Body of pancreas (tissue), 4 donors: ENCODE results near the gene UFSP2. TPM values are rescaled to one million over a fixed set of nuclear protein-coding genes. Genes with fewer than 3 reads are reported as not detected.

Experiments used
- ATAC-seq: fragments of 150-250 bp; one replicate; pipeline ENCODE4 v1.9.1; 2016
- DNase-seq, 4 donors: peaks; one replicate each; pipeline ENCODE4 v3.0.0-alpha.2; 2019
- H3K27ac ChIP-seq, 4 donors: fragments of 200-600 bp; sonication (generic); 1 replicate in 3 of 4; 2 replicates in 1 of 4; pipeline versions ENCODE4 v1.5.1 to v1.6.1; 2016 to 2019; ENCODE audit warnings: mild to moderate bottlenecking in 1 of 4, mixed read lengths in 1 of 4, moderate library complexity in 1 of 4
- H3K27me3 ChIP-seq, 2 donors: fragments of 200-600 bp; sonication (generic); one replicate each; pipeline ENCODE4 v1.6.0; 2016; ENCODE audit warnings: mild to moderate bottlenecking in 1 of 2
- H3K36me3 ChIP-seq, 2 donors: fragments of 200-600 bp; sonication (generic); replicated peaks in 1 of 2; 2 replicates each; pipeline ENCODE4 v1.5.1; 2016; ENCODE audit warnings: low read depth in 2 of 2; ENCODE audit not compliant: insufficient read depth in 1 of 2
- H3K4me1 ChIP-seq: fragments of 200-600 bp; sonication (generic); one replicate; pipeline ENCODE4 v1.6.0; 2016
- H3K4me3 ChIP-seq, 2 donors: fragments of 200-600 bp; sonication (generic); 1 replicate in 1 of 2; 2 replicates in 1 of 2; pipeline ENCODE4 v1.5.1; 2016 to 2019
- H3K9me3 ChIP-seq, 3 donors: fragments of 200-600 bp; sonication (generic); 1 replicate in 2 of 3; 2 replicates in 1 of 3; pipeline ENCODE4 v1.5.1; 2016
- CTCF ChIP-seq, 7 experiments: fragments of 450-650 bp in 4 of 7; fragments of 200-600 bp in 3 of 7; sonication (generic) in 3 of 7; IDR thresholded peaks; one replicate each; pipeline ENCODE4 v1.5.1; 2016 to 2019; ENCODE audit warnings: antibody characterized with exemption in 7 of 7
- POLR2A ChIP-seq, 3 donors: fragments of 450-650 bp; IDR thresholded peaks; one replicate each; pipeline ENCODE4 v1.6.1; 2016; ENCODE audit warnings: antibody characterized with exemption in 3 of 3, mild to moderate bottlenecking in 2 of 3
- WGBS, 2 donors: methylation state at CpG; one replicate each; pipeline ENCODE4 v1.1.5; 2017; 5-methylcytosine and 5-hydroxymethylcytosine counted together
- intact Hi-C: fragments of 100-400 bp; cut with DNase I; formaldehyde crosslinking; loops from one replicate; pipeline ENCODE4 v1.15.1; 2023
- total RNA-seq, 2 donors: library from RNA; depleted of rRNA; stranded (reverse); fragments of >200 nt; gene quantifications; one replicate each; pipeline ENCODE4 v1.1.0, GENCODE V29; 2016

The UFSP2 gene
- total RNA-seq, 2 donors from 2014 or later = 14.8 to 18.5 TPM

- peak overlapping the region; percentile 45 to 77 (median 63) for H3K27ac ChIP-seq
- no peaks in the 10 kb centered on the region for H3K36me3 ChIP-seq
- H3K4me1 ChIP-seq = peaks cover 57% of the 10 kb centered on the region
- intact Hi-C loops = no loop called here
- H3K4me3 ChIP-seq = no peak overlapping the region
- TF ChIP-seq CTCF (IDR thresholded peaks at IDR 0.05) = no peak
- peak in 2 of 3 donors; percentile 24 to 51 for TF ChIP-seq POLR2A (IDR thresholded peaks at IDR 0.05)
- no peaks in the 10 kb centered on the region for H3K9me3 ChIP-seq
- ATAC-seq = peak; percentile 86
- H3K27me3 ChIP-seq = no peaks in the 10 kb centered on the region
- WGBS, 2 donors = 44 to 53% methylated on average over 13 of the region's 13 CpGs
- peak; percentile 72 to 84 (median 80) for DNase-seq
These were observed 46.2 kb downstream of the UFSP2 start for GRCh38 chr4:185379326-185380295.

GRCh38 chr4:185378264-185378663 lies 47.5 kb downstream of the UFSP2 start:
- Histone ChIP-seq H3K9me3 (no peaks in the 10 kb centered on the region), H3K27ac (no peak overlapping the region), H3K4me1 (peaks cover 45% of the 10 kb centered on the region), H3K27me3 (no peaks in the 10 kb centered on the region), H3K36me3 (no peaks in the 10 kb centered on the region), H3K4me3 (no peak overlapping the region)
- intact Hi-C loops = no loop called here
- 81 to 82% methylated on average over 6 of the region's 6 CpGs for WGBS, 2 donors
- DNase-seq = no peak
- no peak for ATAC-seq
- TF ChIP-seq POLR2A (IDR thresholded peaks at IDR 0.05) (no peak), CTCF (IDR thresholded peaks at IDR 0.05) (no peak)

- peaks cover 14% of the 10 kb centered on the region for H3K4me1 ChIP-seq
- no peak overlapping the region for H3K4me3 ChIP-seq
- peaks cover 0 to 1% of the 10 kb centered on the region in 2 donors for H3K36me3 ChIP-seq
- TF ChIP-seq POLR2A (IDR thresholded peaks at IDR 0.05) (no peak), CTCF (IDR thresholded peaks at IDR 0.05) (no peak)
- ATAC-seq (no peak), DNase-seq (no peak)
- 86 to 88% methylated on average over 6 of the region's 6 CpGs for WGBS, 2 donors
- H3K9me3 ChIP-seq = no peaks in the 10 kb centered on the region
- H3K27ac ChIP-seq = no peak overlapping the region
- no peaks in the 10 kb centered on the region for H3K27me3 ChIP-seq
- intact Hi-C loops = no loop called here
These were observed 51.2 kb downstream of the UFSP2 start for GRCh38 chr4:185374573-185374972.

GRCh38 chr4:185374027-185374426 lies 51.7 kb downstream of the UFSP2 start:
- Histone ChIP-seq H3K36me3 (peaks cover 0 to 1% of the 10 kb centered on the region in 2 donors), H3K4me3 (no peak overlapping the region), H3K9me3 (no peaks in the 10 kb centered on the region), H3K27me3 (no peaks in the 10 kb centered on the region), H3K4me1 (peaks cover 8% of the 10 kb centered on the region), H3K27ac (no peak overlapping the region)
- ATAC-seq (no peak), DNase-seq (no peak)
- TF ChIP-seq POLR2A (IDR thresholded peaks at IDR 0.05) = no peak
- TF ChIP-seq CTCF (IDR thresholded peaks at IDR 0.05) = no peak
- WGBS, 2 donors = 77 to 84% methylated on average over 7 of the region's 7 CpGs
- intact Hi-C loops = no loop called here
